ENCODE data around the gene PRAMEF12. TPM values are rescaled to one million over a fixed set of nuclear protein-coding genes. Genes with fewer than 3 reads are reported as not detected.
"Not testable (repeated sequence)": the region's sequence is repeated elsewhere in the genome, so short reads cannot be mapped to it uniquely, and the experiment has no call there.

Gene PRAMEF12
- total RNA-seq, 1 donor from 2014 or later = not detected

DNA sequence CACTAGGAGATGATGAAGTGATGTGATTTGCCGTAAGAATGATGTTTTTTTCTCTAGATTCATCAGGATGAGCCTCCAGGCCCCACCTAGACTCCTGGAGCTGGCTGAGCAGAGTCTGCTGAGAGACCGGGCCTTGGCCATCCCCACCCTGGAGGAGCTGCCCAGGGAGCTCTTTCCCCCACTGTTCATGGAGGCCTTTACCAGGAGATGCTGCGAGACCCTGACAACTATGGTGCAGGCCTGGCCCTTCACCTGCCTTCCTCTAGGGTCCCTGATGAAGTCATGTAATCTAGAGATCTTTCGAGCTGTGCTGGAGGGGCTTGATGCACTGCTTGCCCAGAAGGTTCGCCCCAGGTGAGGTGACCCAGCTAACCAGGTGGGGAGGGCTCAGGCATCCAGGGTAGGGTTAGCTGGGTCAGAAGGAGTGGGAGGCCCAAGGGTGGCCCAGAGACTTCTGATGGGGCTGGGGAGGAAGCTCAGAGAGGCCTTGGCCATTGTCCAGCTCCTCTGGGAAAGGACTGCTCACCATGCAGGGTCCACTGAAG, 1.3 kb downstream of the PRAMEF12 start:
- Mint-ChIP-seq H3K36me3 (ENCODE audit: low read depth, unreplicated experiment) (no peaks in the 10 kb centered on the region), H3K27ac (ENCODE audit: unreplicated experiment) (no peak overlapping the region), H3K27me3 (ENCODE audit: unreplicated experiment) (peaks cover 6% of the 10 kb centered on the region), H3K4me3 (ENCODE audit: unreplicated experiment) (no peak overlapping the region), H3K4me1 (ENCODE audit: unreplicated experiment) (no peaks in the 10 kb centered on the region), H3K9me3 (ENCODE audit: unreplicated experiment) (peaks cover 4% of the 10 kb centered on the region)
- TF ChIP-seq, protein P1, sequence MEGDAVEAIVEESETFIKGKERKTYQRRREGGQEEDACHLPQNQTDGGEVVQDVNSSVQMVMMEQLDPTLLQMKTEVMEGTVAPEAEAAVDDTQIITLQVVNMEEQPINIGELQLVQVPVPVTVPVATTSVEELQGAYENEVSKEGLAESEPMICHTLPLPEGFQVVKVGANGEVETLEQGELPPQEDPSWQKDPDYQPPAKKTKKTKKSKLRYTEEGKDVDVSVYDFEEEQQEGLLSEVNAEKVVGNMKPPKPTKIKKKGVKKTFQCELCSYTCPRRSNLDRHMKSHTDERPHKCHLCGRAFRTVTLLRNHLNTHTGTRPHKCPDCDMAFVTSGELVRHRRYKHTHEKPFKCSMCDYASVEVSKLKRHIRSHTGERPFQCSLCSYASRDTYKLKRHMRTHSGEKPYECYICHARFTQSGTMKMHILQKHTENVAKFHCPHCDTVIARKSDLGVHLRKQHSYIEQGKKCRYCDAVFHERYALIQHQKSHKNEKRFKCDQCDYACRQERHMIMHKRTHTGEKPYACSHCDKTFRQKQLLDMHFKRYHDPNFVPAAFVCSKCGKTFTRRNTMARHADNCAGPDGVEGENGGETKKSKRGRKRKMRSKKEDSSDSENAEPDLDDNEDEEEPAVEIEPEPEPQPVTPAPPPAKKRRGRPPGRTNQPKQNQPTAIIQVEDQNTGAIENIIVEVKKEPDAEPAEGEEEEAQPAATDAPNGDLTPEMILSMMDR (IDR thresholded peaks at IDR 0.05; ENCODE audit: unreplicated experiment) = no peak
- no peak for DNase-seq (ENCODE audit: low spot score)

DNA sequence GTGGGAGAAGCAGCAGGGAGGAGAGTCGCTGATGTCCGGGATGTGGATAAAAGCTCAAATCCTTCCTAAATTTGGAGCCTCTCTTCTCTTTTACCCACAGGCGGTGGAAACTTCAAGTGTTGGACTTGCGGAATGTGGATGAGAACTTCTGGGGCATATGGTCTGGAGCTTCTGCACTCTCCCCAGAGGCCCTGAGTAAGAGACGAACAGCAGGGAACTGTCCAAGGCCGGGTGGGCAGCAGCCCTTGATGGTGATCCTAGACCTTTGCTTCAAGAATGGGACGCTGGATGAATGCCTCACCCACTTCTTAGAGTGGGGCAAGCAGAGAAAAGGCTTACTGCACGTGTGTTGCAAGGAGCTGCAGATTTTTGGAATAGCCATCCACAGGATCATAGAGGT, 1.9 kb downstream of the PRAMEF12 start:
- Mint-ChIP-seq H3K27ac (ENCODE audit: unreplicated experiment) (no peak overlapping the region), H3K36me3 (ENCODE audit: low read depth, unreplicated experiment) (no peaks in the 10 kb centered on the region), H3K27me3 (ENCODE audit: unreplicated experiment) (peaks cover 2% of the 10 kb centered on the region), H3K4me3 (ENCODE audit: unreplicated experiment) (no peak overlapping the region), H3K9me3 (ENCODE audit: unreplicated experiment) (peaks cover 4% of the 10 kb centered on the region), H3K4me1 (ENCODE audit: unreplicated experiment) (no peaks in the 10 kb centered on the region)
- TF ChIP-seq, protein P1 (IDR thresholded peaks at IDR 0.05; ENCODE audit: unreplicated experiment) = no peak
- DNase-seq (ENCODE audit: low spot score) = no peak

DNA sequence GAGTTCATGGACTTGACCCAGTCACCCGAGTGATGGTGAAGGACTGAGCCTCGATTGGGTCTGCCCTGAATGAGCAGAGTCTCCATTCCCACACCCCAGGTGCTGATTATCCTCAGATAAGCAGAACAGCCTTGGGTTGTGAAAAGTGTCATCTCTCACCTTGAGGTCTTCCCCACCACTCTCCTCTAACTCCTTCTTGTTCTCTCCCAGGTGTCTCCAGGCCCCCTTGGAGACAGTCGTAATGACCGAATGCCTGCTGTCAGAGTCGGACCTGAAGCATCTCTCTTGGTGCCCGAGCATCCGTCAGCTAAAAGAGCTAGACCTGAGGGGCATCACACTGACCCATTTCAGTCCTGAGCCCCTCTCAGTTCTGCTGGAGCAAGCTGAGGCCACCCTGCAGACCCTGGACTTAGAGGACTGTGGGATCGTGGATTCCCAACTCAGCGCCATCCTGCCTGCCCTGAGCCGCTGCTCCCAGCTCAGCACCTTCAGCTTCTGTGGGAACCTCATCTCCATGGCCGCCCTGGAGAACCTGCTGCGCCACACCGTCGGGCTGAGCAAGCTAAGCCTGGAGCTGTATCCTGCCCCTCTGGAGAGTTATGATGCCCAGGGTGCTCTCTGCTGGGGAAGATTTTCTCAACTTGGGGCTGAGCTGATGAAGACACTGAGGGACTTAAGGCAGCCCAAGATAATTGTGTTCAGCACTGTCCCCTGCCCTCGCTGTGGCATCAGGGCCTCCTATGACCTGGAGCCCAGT, 3.4 kb downstream of the PRAMEF12 start:
- DNase-seq (ENCODE audit: low spot score) = no peak
- Mint-ChIP-seq H3K27ac (ENCODE audit: unreplicated experiment) (no peak overlapping the region), H3K27me3 (ENCODE audit: unreplicated experiment) (peaks cover 1% of the 10 kb centered on the region), H3K4me1 (ENCODE audit: unreplicated experiment) (no peaks in the 10 kb centered on the region), H3K36me3 (ENCODE audit: low read depth, unreplicated experiment) (no peaks in the 10 kb centered on the region), H3K4me3 (ENCODE audit: unreplicated experiment) (no peak overlapping the region), H3K9me3 (ENCODE audit: unreplicated experiment) (peaks cover 4% of the 10 kb centered on the region)
- TF ChIP-seq, protein P1 (IDR thresholded peaks at IDR 0.05; ENCODE audit: unreplicated experiment) = no peak

DNA sequence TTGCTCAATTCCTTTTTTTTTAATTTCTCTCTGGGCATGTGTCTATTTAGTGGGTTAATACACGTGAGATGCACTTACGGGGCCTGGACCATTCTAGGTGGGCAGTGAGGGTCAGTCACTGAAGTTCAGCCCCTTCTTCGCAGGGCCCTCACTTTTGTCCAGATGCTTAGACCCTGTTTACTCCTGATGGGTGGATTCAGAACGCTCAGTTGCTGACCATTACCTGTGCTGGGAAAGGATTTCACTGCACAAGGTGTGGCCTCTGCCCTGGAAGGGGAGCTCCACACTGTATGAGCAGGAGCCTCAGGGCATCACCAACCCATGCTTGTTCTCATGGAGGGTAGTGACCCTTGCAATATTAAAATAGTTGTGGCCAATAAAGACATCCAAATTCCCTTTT, 4.5 kb downstream of the PRAMEF12 start:
- Mint-ChIP-seq H3K27ac (ENCODE audit: unreplicated experiment) (no peak overlapping the region), H3K4me1 (ENCODE audit: unreplicated experiment) (no peaks in the 10 kb centered on the region), H3K27me3 (ENCODE audit: unreplicated experiment) (peaks cover 1% of the 10 kb centered on the region), H3K36me3 (ENCODE audit: low read depth, unreplicated experiment) (no peaks in the 10 kb centered on the region), H3K9me3 (ENCODE audit: unreplicated experiment) (peaks cover 1% of the 10 kb centered on the region), H3K4me3 (ENCODE audit: unreplicated experiment) (no peak overlapping the region)
- no peak for DNase-seq (ENCODE audit: low spot score)
- TF ChIP-seq, protein P1 (IDR thresholded peaks at IDR 0.05; ENCODE audit: unreplicated experiment) = no peak

DNA sequence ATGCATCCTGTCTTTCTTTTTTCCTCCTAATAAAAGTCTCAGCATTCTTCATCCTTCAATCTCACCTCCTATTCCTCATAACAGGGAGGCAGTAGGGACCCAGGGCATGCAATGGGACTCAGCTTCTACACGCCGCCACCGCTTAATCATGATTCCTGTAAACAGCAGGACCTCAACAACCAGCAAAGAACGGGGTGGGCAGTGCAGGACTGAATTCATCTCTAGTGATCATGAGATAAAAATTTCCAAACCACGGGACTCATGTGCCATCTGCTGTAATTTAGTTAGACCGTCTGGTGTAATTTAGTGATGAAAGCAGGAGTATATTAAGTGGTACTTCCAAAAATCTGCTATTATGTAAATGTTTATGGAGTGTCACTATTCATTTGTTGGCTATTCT, 5.4 kb downstream of the PRAMEF12 start:
- TF ChIP-seq, protein P1 (IDR thresholded peaks at IDR 0.05; ENCODE audit: unreplicated experiment) = no peak
- H3K36me3 Mint-ChIP-seq (ENCODE audit: low read depth, unreplicated experiment) = no peaks in the 10 kb centered on the region
- peaks cover 1% of the 10 kb centered on the region for H3K27me3 Mint-ChIP-seq (ENCODE audit: unreplicated experiment)
- no peaks in the 10 kb centered on the region for H3K4me1 Mint-ChIP-seq (ENCODE audit: unreplicated experiment)
- no peak overlapping the region for H3K27ac Mint-ChIP-seq (ENCODE audit: unreplicated experiment)
- H3K9me3 Mint-ChIP-seq (ENCODE audit: unreplicated experiment) = no peaks in the 10 kb centered on the region
- no peak for DNase-seq (ENCODE audit: low spot score)
- H3K4me3 Mint-ChIP-seq (ENCODE audit: unreplicated experiment) = no peak overlapping the region

DNA sequence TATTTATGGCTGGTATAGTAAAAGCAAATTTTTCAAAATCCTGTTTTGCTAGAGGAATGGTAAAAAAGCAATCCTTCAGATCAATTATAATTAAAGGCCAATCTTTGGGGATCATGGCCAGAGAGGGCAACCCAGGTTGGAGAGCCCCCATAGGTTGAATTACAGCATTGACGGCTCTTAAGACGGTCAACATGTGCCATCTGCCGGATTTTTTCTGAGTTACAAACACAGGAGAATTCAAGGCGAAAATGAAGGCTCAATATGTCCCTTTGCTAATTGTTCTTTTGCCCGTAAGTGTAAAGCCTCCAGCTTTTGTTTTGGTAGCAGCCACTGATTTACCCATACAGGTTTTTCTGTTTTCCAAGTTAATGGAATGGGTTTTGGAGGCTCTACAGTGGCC, 8.0 kb downstream of the PRAMEF12 start:
- not testable (repeated sequence) for H3K27me3 Mint-ChIP-seq (ENCODE audit: unreplicated experiment); H3K9me3 Mint-ChIP-seq (ENCODE audit: unreplicated experiment); H3K27ac Mint-ChIP-seq (ENCODE audit: unreplicated experiment); DNase-seq (ENCODE audit: low spot score); H3K4me3 Mint-ChIP-seq (ENCODE audit: unreplicated experiment); H3K4me1 Mint-ChIP-seq (ENCODE audit: unreplicated experiment); H3K36me3 Mint-ChIP-seq (ENCODE audit: low read depth, unreplicated experiment)

DNA sequence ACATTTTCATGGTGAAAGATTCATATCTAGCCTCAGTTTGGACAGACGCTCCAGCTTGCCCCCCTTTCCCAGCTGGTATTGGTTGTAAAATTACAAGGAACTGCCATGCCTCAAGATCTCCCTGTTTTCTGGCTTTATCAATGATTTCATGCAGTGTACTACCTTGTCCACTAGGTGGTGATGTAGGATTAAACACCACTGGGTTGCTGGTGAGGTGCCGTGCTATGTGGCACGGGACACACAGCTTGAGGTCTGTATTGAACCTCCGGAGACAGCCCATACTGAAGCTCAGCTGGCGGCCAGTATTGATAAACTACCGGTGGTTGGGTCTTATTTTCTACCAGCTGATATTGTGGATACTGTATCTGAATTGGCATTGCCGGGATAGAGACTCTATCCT, 10.2 kb downstream of the PRAMEF12 start:
- DNase-seq (ENCODE audit: low spot score) = not testable (repeated sequence)

More for the DNA sequence above, 10.2 kb downstream of the PRAMEF12 start:
- H3K36me3 Mint-ChIP-seq (ENCODE audit: low read depth, unreplicated experiment); H3K4me3 Mint-ChIP-seq (ENCODE audit: unreplicated experiment); H3K4me1 Mint-ChIP-seq (ENCODE audit: unreplicated experiment); H3K27ac Mint-ChIP-seq (ENCODE audit: unreplicated experiment); H3K27me3 Mint-ChIP-seq (ENCODE audit: unreplicated experiment); H3K9me3 Mint-ChIP-seq (ENCODE audit: unreplicated experiment): not testable (repeated sequence)

All from endothelial cell (in vitro differentiated cells).